GM12801 (cell line): Measurements from ENCODE around the gene F2R.

Experiments used
- TF ChIP-seq, protein P1 (sequence below): IDR thresholded peaks from one replicate; pipeline ENCODE4 v1.5.1; 2011; ENCODE audit warnings: control low read depth; ENCODE audit not compliant: insufficient read length; ENCODE audit errors: extremely low read depth

F2R gene

DNA sequence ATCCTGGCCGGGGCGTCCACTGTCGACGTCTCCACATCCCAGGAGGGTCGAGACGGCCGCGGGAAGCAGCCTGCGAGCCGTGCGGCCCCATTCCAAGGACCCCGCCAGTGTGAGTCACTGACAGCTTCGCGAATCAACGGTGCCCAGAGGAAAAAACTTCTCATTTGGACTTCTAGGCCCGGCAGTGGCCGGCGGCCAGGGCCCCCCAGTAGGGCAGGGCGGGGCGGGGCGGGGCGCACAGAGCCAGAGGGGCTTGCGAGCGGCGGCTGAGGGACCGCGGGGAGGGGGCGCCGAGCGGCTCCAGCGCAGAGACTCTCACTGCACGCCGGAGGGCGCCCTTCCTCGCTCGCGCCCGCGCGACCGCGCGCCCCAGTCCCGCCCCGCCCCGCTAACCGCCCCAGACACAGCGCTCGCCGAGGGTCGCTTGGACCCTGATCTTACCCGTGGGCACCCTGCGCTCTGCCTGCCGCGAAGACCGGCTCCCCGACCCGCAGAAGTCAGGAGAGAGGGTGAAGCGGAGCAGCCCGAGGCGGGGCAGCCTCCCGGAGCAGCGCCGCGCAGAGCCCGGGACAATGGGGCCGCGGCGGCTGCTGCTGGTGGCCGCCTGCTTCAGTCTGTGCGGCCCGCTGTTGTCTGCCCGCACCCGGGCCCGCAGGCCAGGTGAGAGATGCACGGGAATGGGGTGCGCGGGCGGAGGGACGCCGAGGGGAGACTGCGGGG is at the start of gene F2R:
TSS of gene F2R (plus strand) at position 391 of the 720 bp plus-strand sequence. CDS start at position 573, 182 bp downstream.
- TF ChIP-seq, protein P1, sequence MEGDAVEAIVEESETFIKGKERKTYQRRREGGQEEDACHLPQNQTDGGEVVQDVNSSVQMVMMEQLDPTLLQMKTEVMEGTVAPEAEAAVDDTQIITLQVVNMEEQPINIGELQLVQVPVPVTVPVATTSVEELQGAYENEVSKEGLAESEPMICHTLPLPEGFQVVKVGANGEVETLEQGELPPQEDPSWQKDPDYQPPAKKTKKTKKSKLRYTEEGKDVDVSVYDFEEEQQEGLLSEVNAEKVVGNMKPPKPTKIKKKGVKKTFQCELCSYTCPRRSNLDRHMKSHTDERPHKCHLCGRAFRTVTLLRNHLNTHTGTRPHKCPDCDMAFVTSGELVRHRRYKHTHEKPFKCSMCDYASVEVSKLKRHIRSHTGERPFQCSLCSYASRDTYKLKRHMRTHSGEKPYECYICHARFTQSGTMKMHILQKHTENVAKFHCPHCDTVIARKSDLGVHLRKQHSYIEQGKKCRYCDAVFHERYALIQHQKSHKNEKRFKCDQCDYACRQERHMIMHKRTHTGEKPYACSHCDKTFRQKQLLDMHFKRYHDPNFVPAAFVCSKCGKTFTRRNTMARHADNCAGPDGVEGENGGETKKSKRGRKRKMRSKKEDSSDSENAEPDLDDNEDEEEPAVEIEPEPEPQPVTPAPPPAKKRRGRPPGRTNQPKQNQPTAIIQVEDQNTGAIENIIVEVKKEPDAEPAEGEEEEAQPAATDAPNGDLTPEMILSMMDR, result no peak

- TF ChIP-seq, protein P1, result no peak
These were observed 48.4 kb upstream of the F2R start for GRCh38 chr5:76667495-76667894.

DNA sequence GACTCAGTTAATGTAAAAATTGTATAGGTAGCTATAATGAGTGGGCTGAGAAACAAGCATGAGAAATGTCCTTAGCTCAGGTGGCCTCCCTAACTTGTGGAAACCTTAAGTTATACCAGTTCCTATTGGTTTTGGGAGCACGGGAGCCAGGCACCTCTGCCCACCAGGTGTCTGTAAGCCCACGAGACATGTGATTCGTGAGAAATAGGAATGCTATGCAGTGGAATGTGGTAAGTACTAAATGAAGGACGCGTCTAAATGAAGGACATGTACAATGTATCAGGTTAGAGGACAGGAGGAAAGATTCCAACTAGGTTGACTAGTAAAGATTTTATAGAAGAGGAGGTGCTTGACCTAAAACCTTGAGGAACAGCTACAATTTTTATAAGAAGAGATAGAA is 46.7 kb upstream of the F2R start:
- TF ChIP-seq, protein P1, result no peak

- TF ChIP-seq, protein P1, result no peak
These were observed 45.4 kb upstream of the F2R start for GRCh38 chr5:76670508-76670907.

- TF ChIP-seq, protein P1, result no peak
These were observed 43.7 kb upstream of the F2R start for GRCh38 chr5:76672242-76672641.

DNA sequence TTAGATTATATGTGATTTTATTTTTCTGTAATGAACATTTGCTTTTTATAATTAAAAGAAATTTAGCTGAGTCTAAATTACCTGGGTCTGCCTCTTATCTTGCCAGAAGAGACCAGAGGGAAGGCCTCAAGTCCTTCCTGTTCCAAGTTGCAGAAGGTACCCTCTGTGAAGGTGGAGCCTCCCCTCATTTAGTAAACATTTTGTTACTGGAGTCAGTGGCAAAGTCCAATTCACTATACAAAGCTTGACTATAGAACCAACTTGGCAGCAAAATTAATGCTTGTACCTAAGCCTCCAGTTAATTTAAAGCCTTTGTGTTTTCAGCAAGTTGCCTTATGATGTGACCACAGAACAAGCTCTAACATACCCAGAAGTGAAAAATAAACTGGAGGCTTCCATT is 42.8 kb upstream of the F2R start:
- TF ChIP-seq, protein P1, result no peak

DNA sequence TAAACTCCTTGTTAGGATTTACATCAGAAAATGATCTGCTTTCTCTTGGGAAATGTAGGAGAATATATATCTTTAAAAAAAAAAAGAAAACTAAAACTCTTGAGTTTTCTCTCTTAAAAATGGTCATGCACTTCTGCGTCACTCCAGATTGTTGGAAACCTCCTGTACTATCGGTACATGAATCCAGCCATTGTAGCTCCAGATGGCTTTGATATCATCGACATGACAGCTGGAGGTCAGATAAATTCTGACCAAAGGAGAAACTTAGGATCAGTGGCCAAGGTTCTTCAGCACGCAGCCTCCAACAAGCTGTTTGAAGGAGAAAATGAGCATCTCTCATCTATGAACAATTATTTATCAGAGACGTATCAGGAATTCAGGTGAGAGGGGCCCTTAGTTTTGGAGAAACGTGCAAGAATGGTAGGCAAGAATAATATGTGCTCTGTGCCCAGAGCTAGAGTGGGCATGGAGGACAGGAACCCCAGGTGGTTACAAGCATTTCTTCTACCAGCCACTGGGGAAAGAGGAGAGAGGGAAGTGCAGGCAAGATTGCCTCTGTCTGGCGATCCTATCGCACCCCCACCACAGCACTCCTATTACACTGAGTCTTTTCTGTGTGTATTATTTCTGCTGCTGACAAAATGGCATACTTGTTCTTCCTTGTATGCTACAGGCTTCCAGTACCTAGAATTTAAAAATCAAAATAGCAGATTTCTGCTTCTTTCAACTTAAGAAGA is 41.4 kb upstream of the F2R start:
- TF ChIP-seq, protein P1, result no peak
